ENCODE data around the gene NPTXR.

NPTXR gene

DNA sequence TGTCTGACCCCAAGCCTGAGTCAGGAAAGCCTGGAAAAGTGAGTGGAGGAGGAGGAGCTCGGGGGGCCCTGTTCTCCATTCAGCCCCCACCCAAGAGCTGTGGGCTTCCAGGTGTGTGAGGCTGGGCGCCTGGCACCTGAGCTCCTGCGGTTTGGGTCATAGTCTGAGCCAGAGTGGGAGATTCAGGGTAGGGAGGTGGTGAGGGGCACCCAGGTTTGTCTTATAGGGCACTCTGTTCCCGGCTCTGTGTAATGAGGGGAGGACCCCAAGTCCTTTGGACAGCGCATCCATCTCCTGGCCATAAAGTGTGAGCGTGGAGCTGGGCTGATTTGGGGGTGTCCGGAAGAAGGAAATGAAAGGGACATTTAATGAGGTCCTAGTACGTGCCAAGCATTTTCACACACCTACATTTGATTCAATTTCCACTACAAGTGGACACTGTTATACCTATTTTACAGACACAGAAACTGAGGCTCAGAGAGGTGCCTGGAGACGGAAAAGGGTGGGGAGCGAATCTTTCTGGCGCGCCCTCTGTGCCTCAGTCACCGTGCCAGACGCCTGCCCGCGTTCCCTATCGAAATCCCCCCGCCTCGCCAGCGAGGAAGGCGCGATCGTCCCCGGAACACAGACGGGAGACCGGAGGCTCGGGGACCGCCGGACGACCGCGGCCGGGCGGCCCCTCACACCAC is 1.2 kb downstream of the NPTXR start:
- Histone ChIP-seq H3K9ac (ENCODE audit: low read length) (no peak overlapping the region), H3K36me3 (ENCODE audit: control insufficient read depth, insufficient read depth, low read length) (no peaks in the 10 kb centered on the region), H3K27me3 (ENCODE audit: control insufficient read depth, insufficient read depth, low read length) (peaks cover 20% of the 10 kb centered on the region), H3K4me3 (ENCODE audit: low read length) (peak overlapping the region; percentile 26), H3K4me1 (ENCODE audit: control insufficient read depth, insufficient read depth, low read length) (peaks cover 2% of the 10 kb centered on the region), H3K27ac (ENCODE audit: low read depth, low read length) (peak overlapping the region; percentile 63)

DNA sequence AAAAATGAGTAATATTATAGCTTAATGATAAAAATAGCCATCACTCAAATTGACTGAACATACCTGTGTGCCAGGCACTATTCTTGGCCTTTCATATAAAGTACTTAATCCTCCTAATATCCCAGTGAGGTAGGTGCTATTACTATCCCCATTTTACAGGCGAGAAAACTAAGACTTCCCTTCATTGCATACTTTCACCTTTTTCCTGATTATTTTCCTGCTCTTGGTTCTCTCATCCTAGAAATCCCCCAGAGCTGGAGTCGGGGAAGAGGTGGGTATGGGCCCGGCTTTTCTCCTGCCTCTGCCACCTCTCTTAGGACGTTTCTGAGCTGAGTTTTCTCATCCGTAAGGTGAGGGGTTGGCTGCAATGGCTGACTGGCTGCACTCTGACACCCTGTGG is 2.2 kb downstream of the NPTXR start:
- H3K36me3 ChIP-seq (ENCODE audit: control insufficient read depth, insufficient read depth, low read length): no peaks in the 10 kb centered on the region
- peaks cover 20% of the 10 kb centered on the region for H3K27me3 ChIP-seq (ENCODE audit: control insufficient read depth, insufficient read depth, low read length)
- H3K4me3 ChIP-seq (ENCODE audit: low read length): no peak overlapping the region
- no peak overlapping the region for H3K27ac ChIP-seq (ENCODE audit: low read depth, low read length)
- peaks cover 2% of the 10 kb centered on the region for H3K4me1 ChIP-seq (ENCODE audit: control insufficient read depth, insufficient read depth, low read length)
- H3K9ac ChIP-seq (ENCODE audit: low read length): no peak overlapping the region

DNA sequence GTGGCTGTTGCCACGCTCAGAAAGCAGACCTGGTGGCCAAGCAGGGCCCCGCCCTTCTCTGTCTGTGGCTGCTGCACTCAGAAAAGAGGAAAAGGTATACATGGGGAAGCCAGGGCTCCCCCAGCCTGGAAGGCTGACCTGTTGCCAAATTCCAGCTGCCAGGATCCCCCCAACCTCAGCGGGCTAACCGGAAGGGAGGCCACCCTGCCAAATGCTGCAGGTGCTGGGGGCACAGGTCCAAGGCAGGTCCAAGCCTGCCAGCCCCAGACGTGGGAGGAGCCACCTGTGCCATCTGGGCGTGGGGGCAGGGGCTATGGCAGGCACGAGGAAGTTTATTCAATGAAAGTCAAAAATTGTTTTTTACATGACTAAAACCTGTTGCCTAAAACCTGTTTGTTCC is 2.6 kb downstream of the NPTXR start:
- Histone ChIP-seq H3K36me3 (ENCODE audit: control insufficient read depth, insufficient read depth, low read length) (no peaks in the 10 kb centered on the region), H3K4me1 (ENCODE audit: control insufficient read depth, insufficient read depth, low read length) (peaks cover 2% of the 10 kb centered on the region), H3K9ac (ENCODE audit: low read length) (no peak overlapping the region), H3K27ac (ENCODE audit: low read depth, low read length) (no peak overlapping the region), H3K27me3 (ENCODE audit: control insufficient read depth, insufficient read depth, low read length) (peaks cover 20% of the 10 kb centered on the region), H3K4me3 (ENCODE audit: low read length) (no peak overlapping the region)

DNA sequence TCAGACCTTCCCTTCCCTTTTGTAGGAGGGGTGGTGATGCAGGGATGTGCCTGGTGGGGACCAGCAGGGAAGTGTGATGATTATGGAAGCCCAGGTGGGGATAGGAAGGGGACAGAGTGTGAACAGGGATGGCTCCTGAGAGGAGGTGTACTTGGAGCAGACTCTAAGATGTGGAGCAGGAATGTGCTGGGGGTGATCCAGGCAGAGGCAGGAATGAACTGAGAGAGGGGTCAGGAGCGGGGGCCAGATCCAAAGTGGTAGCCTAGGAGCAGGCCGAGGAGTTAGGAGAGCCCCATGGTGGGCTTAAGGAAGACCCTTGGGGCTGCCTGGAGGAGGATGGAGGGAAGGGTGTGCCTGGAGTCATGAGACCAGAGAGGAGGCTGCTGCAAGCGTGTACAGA is 3.7 kb downstream of the NPTXR start:
- Histone ChIP-seq H3K27me3 (ENCODE audit: control insufficient read depth, insufficient read depth, low read length) (peaks cover 15% of the 10 kb centered on the region), H3K4me1 (ENCODE audit: control insufficient read depth, insufficient read depth, low read length) (peaks cover 2% of the 10 kb centered on the region), H3K9ac (ENCODE audit: low read length) (no peak overlapping the region), H3K4me3 (ENCODE audit: low read length) (no peak overlapping the region), H3K27ac (ENCODE audit: low read depth, low read length) (no peak overlapping the region), H3K36me3 (ENCODE audit: control insufficient read depth, insufficient read depth, low read length) (no peaks in the 10 kb centered on the region)

DNA sequence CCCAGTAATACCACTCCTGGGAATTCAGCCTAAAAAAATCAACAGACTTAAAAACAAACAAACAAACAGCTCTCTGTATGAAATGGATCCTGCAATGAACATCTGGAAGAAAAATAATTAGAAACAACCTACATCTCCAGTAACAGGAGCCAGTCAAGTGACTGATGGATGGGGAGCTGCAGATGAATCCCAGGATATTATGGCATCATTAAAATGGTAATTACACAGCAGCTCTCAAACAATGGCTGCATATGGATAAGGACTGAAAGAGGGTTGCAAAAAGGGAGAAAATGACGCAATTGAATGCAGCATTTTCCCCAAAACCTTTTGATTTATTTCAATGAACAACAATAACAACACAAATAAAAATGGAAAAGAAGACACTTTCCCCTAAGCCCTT is 4.1 kb downstream of the NPTXR start:
- no peak overlapping the region for H3K9ac ChIP-seq (ENCODE audit: low read length)
- H3K27me3 ChIP-seq (ENCODE audit: control insufficient read depth, insufficient read depth, low read length): peaks cover 15% of the 10 kb centered on the region
- no peak overlapping the region for H3K4me3 ChIP-seq (ENCODE audit: low read length)
- H3K4me1 ChIP-seq (ENCODE audit: control insufficient read depth, insufficient read depth, low read length): peaks cover 2% of the 10 kb centered on the region
- H3K36me3 ChIP-seq (ENCODE audit: control insufficient read depth, insufficient read depth, low read length): no peaks in the 10 kb centered on the region
- no peak overlapping the region for H3K27ac ChIP-seq (ENCODE audit: low read depth, low read length)

DNA sequence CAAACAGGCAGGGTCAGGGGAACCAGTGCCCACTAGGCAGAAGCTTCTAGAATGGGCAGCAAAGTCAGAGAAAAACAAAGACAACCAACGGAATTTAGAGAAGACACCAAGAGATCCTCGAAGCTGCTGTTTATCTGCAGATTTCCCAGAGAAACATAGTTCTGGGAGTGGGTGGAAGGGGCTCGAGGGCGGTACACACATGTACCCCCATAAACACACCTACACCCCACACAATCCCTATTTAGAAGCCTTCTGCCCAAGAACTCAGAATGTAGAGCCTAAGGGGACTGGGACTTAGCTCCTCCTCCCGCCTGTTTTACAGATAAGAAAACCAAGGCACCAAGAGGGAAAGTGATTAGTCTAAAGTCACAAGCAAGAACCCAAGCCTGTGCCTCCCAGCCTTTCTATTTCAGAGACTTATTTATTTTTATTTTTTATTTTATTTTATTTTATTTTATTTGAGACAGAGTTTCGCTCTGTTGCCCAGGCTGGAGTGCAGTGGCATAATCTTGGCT is 6.4 kb downstream of the NPTXR start:
- peaks cover 9% of the 10 kb centered on the region for H3K27me3 ChIP-seq (ENCODE audit: control insufficient read depth, insufficient read depth, low read length)
- H3K4me1 ChIP-seq (ENCODE audit: control insufficient read depth, insufficient read depth, low read length): no peaks in the 10 kb centered on the region
- H3K4me3 ChIP-seq (ENCODE audit: low read length): no peak overlapping the region
- H3K9ac ChIP-seq (ENCODE audit: low read length): no peak overlapping the region
- H3K27ac ChIP-seq (ENCODE audit: low read depth, low read length): no peak overlapping the region
- no peaks in the 10 kb centered on the region for H3K36me3 ChIP-seq (ENCODE audit: control insufficient read depth, insufficient read depth, low read length)

DNA sequence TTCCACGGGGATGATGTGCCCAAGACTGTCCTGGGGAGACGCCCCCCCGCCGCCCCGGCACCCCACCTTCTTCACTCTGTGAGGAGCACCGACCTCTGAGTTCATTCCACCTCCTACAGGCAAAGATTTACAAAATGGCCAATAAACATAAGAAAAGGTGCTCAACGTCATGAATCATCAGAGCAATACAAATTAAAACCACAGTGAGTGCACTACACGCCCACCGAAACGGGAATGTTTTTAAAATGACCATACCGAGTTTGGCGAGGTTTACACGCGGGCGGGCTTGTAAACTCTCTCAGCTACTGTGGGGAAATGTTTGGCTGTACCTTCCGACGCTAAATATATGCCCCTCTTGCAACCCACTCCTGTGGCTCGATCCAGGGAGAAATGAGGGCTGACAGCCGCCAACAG is 7.9 kb downstream of the NPTXR start:
- no peak overlapping the region for H3K9ac ChIP-seq (ENCODE audit: low read length)
- H3K27ac ChIP-seq (ENCODE audit: low read depth, low read length): no peak overlapping the region
- H3K27me3 ChIP-seq (ENCODE audit: control insufficient read depth, insufficient read depth, low read length): no peaks in the 10 kb centered on the region
- H3K4me3 ChIP-seq (ENCODE audit: low read length): no peak overlapping the region
- no peaks in the 10 kb centered on the region for H3K36me3 ChIP-seq (ENCODE audit: control insufficient read depth, insufficient read depth, low read length)
- no peaks in the 10 kb centered on the region for H3K4me1 ChIP-seq (ENCODE audit: control insufficient read depth, insufficient read depth, low read length)

DNA sequence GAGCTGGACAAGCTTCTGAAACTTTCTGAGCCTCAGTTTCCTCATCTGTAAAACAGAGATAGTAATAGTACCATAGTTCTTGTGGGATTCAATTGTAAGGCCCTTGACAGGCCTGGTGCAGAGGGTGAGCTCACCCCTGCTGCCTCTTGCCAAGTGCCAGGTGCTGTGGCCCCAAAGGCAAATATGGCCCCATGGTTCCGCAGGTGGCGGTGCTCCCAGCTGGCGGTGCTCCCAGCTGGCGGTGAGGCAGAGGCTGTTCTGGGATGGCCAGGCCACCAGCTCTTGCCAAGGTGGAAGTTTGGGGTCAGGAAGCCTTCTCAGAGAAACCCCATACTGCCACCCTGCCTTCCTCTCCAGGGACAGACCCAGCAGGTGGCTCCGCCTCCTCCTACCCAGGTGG is 8.8 kb downstream of the NPTXR start:
- H3K4me3 ChIP-seq (ENCODE audit: low read length): no peak overlapping the region
- H3K36me3 ChIP-seq (ENCODE audit: control insufficient read depth, insufficient read depth, low read length): no peaks in the 10 kb centered on the region
- no peak overlapping the region for H3K9ac ChIP-seq (ENCODE audit: low read length)
- H3K4me1 ChIP-seq (ENCODE audit: control insufficient read depth, insufficient read depth, low read length): no peaks in the 10 kb centered on the region
- H3K27ac ChIP-seq (ENCODE audit: low read depth, low read length): no peak overlapping the region
- no peaks in the 10 kb centered on the region for H3K27me3 ChIP-seq (ENCODE audit: control insufficient read depth, insufficient read depth, low read length)

DNA sequence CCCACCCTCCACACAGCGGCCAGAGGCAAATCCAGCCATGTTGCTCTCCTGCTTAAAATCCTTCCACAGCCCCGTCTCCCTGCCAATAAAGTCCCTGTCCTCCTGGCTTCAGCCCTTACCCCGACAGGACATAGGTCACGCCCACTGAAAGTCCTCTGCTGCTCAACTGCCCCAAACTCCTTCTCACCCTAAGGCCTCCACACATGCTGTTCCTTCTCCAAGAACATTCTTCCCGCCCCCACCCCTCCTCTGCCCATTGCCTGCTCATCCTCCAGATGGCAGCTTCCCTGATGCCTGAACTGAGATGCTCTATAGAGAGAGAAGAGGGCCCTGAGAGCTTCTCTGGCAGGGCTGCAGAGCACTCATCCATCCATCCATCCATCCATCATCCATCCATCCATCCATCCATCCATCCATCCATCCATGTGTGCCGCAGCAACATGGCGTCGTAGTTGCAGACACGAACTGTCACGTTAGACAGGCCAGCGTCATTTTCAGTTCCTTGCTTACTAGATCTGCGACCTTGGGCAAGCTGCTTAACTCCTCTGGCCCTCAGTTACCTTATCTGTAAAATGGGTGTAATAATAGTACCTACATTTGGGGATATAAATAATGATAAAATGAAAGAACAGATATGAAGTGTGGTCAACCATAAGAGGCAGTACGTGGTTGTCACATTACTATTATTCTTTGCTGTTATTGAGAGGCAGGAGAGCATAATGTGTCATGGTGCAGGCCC is 9.4 kb downstream of the NPTXR start:
- no peaks in the 10 kb centered on the region for H3K36me3 ChIP-seq (ENCODE audit: control insufficient read depth, insufficient read depth, low read length)
- H3K27me3 ChIP-seq (ENCODE audit: control insufficient read depth, insufficient read depth, low read length): no peaks in the 10 kb centered on the region
- no peak overlapping the region for H3K27ac ChIP-seq (ENCODE audit: low read depth, low read length)
- H3K4me3 ChIP-seq (ENCODE audit: low read length): no peak overlapping the region
- no peak overlapping the region for H3K9ac ChIP-seq (ENCODE audit: low read length)
- no peaks in the 10 kb centered on the region for H3K4me1 ChIP-seq (ENCODE audit: control insufficient read depth, insufficient read depth, low read length)

DNA sequence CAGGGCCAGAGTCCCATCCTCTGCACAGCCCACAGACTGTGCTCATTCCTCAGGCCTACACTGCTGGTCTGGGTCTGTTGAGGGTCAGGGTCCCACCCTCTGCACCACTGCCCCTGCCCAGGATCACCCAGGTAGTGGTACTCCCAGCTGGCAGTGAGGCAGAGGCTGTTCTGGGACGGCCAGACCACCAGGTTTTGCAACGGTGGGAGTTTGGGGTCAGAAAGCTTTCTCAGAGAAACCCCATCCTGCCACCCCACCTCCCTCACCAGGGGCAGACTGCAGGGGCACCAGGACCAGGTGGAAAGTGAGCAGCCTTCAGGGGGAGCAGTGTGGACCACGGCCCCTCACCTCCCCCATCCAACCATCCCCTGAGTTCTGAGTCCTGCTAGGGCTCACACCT is 10.8 kb downstream of the NPTXR start:
- Histone ChIP-seq H3K4me1 (ENCODE audit: control insufficient read depth, insufficient read depth, low read length) (no peaks in the 10 kb centered on the region), H3K27me3 (ENCODE audit: control insufficient read depth, insufficient read depth, low read length) (no peaks in the 10 kb centered on the region), H3K27ac (ENCODE audit: low read depth, low read length) (no peak overlapping the region), H3K36me3 (ENCODE audit: control insufficient read depth, insufficient read depth, low read length) (no peaks in the 10 kb centered on the region), H3K9ac (ENCODE audit: low read length) (no peak overlapping the region), H3K4me3 (ENCODE audit: low read length) (no peak overlapping the region)

DNA sequence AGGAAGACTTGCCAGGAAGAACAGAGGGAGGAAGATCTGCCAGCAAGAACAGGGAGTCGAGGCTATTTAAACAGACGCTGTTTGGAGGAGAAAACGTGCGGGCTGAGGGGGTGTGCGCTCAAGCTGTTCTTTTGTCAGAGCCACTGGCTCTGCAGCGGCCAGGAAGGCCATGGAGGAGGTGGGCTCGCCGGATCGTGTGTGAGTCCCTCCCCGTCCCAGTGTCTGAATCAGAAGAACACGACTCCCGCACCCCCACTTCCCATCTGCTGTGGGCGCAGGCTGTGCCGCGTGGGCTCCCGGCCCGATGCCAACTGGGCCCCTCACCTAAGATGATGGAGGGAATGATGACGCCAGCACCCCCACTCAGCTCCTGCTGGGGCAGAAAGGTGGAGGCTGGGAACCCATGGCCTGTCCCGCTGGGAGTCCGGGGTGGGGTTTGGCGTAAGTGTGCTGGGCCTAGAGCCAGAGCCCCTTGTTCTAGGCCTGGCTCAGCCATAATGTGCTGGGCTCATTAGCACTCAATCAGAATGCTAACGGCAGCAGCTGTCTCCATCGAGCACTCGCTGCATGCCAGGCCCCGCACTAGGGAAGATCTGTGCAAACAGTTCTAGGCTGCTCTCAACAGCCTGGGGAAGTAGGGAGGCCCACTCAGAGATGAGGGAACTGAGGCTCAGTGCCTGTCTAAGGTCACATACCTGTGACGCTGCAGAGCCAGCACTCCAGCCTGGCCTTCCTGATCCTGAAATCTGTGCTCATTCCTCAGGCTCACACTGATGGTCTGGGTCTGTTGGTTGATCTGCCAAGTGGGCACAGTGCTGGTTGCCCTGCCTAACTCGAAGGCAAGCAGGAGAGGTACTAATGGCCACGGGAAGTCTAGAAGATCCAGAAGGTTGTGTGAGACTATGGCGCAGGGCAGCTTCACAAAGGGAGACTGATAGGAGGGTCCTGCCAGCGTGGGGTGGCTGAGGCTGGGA is 11.5 kb downstream of the NPTXR start:
- H3K4me1 ChIP-seq (ENCODE audit: control insufficient read depth, insufficient read depth, low read length): no peaks in the 10 kb centered on the region
- H3K4me3 ChIP-seq (ENCODE audit: low read length): no peak overlapping the region
- H3K27me3 ChIP-seq (ENCODE audit: control insufficient read depth, insufficient read depth, low read length): no peaks in the 10 kb centered on the region
- H3K36me3 ChIP-seq (ENCODE audit: control insufficient read depth, insufficient read depth, low read length): no peaks in the 10 kb centered on the region
- no peak overlapping the region for H3K9ac ChIP-seq (ENCODE audit: low read length)
- no peak overlapping the region for H3K27ac ChIP-seq (ENCODE audit: low read depth, low read length)

All from rectal smooth muscle tissue (tissue), 1 donor.